Measurements from ENCODE around the gene ALPI. TPM values are rescaled to one million over a fixed set of nuclear protein-coding genes. Genes with fewer than 3 reads are reported as not detected.

Gene ALPI
- total RNA-seq, 1 experiment from 2014 or later = not detected

GRCh38 chr2:232438091-232438490 is 17.9 kb upstream of the ALPI start:
- DNase-seq (no peak), ATAC-seq (no peak)
- intact Hi-C loops (cut with micrococcal nuclease) = no loop called here
- H3K36me3 ChIP-seq (ENCODE audit: low read depth, low read length) = no peaks in the 10 kb centered on the region
- ChIA-PET CTCF (no interaction called here), POLR2A (ENCODE audit: unreplicated experiment) (no interaction called here)
- no peaks in the 10 kb centered on the region for H3K9me2 ChIP-seq (replicated peaks; ENCODE audit: low read length)
- no peaks in the 10 kb centered on the region for H3K9me3 ChIP-seq (ENCODE audit: low read length)
- no peaks in the 10 kb centered on the region for H3K79me2 ChIP-seq (ENCODE audit: low read length)
- no peak overlapping the region for H2AFZ ChIP-seq (ENCODE audit: low read length)
- no TSS peak for BruUV-seq (replicated peaks)
- TF ChIP-seq EZH2phosphoT487 (IDR thresholded peaks at IDR 0.05; ENCODE audit: borderline replicate concordance, low read length) (no peak), EZH2 (IDR thresholded peaks at IDR 0.05; ENCODE audit: low read length, unreplicated experiment) (no peak), CTCF (conservative IDR thresholded peaks at IDR 0.05; ENCODE audit: low read depth, low read length) (no peak)
- H3K4me1 ChIP-seq (ENCODE audit: insufficient read depth, low read length) = no peaks in the 10 kb centered on the region
- no peaks in the 10 kb centered on the region for H4K20me1 ChIP-seq (ENCODE audit: low read length)
- no peak overlapping the region for H3K27ac ChIP-seq (ENCODE audit: low read length)
- no peak overlapping the region for H3K4me3 ChIP-seq (ENCODE audit: low read length)
- H3K27me3 ChIP-seq (ENCODE audit: low read length) = no peaks in the 10 kb centered on the region
- no peak overlapping the region for H3K9ac ChIP-seq (ENCODE audit: low read length)
- H3K4me2 ChIP-seq (ENCODE audit: low read length) = no peak overlapping the region
- H3F3A ChIP-seq (ENCODE audit: low read length, unreplicated experiment) = no peaks in the 10 kb centered on the region

GRCh38 chr2:232438951-232439757 is 16.8 kb upstream of the ALPI start:
- Histone ChIP-seq H3K9ac (ENCODE audit: low read length) (no peak overlapping the region), H3K79me2 (ENCODE audit: low read length) (no peaks in the 10 kb centered on the region), H3K4me2 (ENCODE audit: low read length) (no peak overlapping the region), H3K9me3 (ENCODE audit: low read length) (no peaks in the 10 kb centered on the region), H3K4me3 (ENCODE audit: low read length) (no peak overlapping the region), H3K27me3 (ENCODE audit: low read length) (no peaks in the 10 kb centered on the region), H2AFZ (ENCODE audit: low read length) (no peak overlapping the region), H3K4me1 (ENCODE audit: insufficient read depth, low read length) (no peaks in the 10 kb centered on the region), H3K9me2 (replicated peaks; ENCODE audit: low read length) (no peaks in the 10 kb centered on the region), H3K27ac (ENCODE audit: low read length) (no peak overlapping the region), H3K36me3 (ENCODE audit: low read depth, low read length) (no peaks in the 10 kb centered on the region), H4K20me1 (ENCODE audit: low read length) (no peaks in the 10 kb centered on the region), H3F3A (ENCODE audit: low read length, unreplicated experiment) (no peaks in the 10 kb centered on the region)
- ChIA-PET POLR2A (ENCODE audit: unreplicated experiment) (no interaction called here), CTCF (interaction anchor here (0.6 to 1.1 kb wide), 2 partner anchors 53 to 75 kb away, joined by 6 to 10 read pairs; no protein-coding TSS in a partner anchor)
- DNase-seq (peak; percentile 40), ATAC-seq (peak; percentile 67)
- intact Hi-C loops (cut with micrococcal nuclease) = no loop called here
- TF ChIP-seq EZH2phosphoT487 (IDR thresholded peaks at IDR 0.05; ENCODE audit: borderline replicate concordance, low read length) (no peak), CTCF (conservative IDR thresholded peaks at IDR 0.05; ENCODE audit: low read depth, low read length) (peak; percentile 36)
- BruUV-seq (replicated peaks) = no TSS peak

GRCh38 chr2:232439758-232440135 is 16.2 kb upstream of the ALPI start:
- Histone ChIP-seq H3K9me2 (replicated peaks; ENCODE audit: low read length) (no peaks in the 10 kb centered on the region), H3K4me2 (ENCODE audit: low read length) (no peak overlapping the region), H2AFZ (ENCODE audit: low read length) (no peak overlapping the region), H3K79me2 (ENCODE audit: low read length) (no peaks in the 10 kb centered on the region), H3K4me3 (ENCODE audit: low read length) (no peak overlapping the region), H4K20me1 (ENCODE audit: low read length) (no peaks in the 10 kb centered on the region), H3K27ac (ENCODE audit: low read length) (no peak overlapping the region), H3K4me1 (ENCODE audit: insufficient read depth, low read length) (no peaks in the 10 kb centered on the region), H3F3A (ENCODE audit: low read length, unreplicated experiment) (no peaks in the 10 kb centered on the region), H3K9me3 (ENCODE audit: low read length) (no peaks in the 10 kb centered on the region), H3K36me3 (ENCODE audit: low read depth, low read length) (no peaks in the 10 kb centered on the region), H3K9ac (ENCODE audit: low read length) (no peak overlapping the region), H3K27me3 (ENCODE audit: low read length) (no peaks in the 10 kb centered on the region)
- no TSS peak for BruUV-seq (replicated peaks)
- TF ChIP-seq CTCF (conservative IDR thresholded peaks at IDR 0.05; ENCODE audit: low read depth, low read length) (peak; percentile 29; the same call in 1 of the 2 replicates), EZH2 (IDR thresholded peaks at IDR 0.05; ENCODE audit: low read length, unreplicated experiment) (no peak)
- ChIA-PET CTCF (interaction anchor here (1.1 kb wide), 1 partner anchor 54 kb away, joined by 10 read pairs; no protein-coding TSS in a partner anchor), POLR2A (ENCODE audit: unreplicated experiment) (no interaction called here)
- ATAC-seq (peak; percentile 7), DNase-seq (no peak)
- intact Hi-C loops (cut with micrococcal nuclease) = loop anchor here (1.0 to 2.0 kb wide), 4 partner anchors 54 to 587 kb away; no protein-coding TSS in a partner anchor
